Measurements from ENCODE around the gene ASXL1.
"Not testable (repeated sequence)": the region's sequence is repeated elsewhere in the genome, so short reads cannot be mapped to it uniquely, and the experiment has no call there.

Gene ASXL1

DNA sequence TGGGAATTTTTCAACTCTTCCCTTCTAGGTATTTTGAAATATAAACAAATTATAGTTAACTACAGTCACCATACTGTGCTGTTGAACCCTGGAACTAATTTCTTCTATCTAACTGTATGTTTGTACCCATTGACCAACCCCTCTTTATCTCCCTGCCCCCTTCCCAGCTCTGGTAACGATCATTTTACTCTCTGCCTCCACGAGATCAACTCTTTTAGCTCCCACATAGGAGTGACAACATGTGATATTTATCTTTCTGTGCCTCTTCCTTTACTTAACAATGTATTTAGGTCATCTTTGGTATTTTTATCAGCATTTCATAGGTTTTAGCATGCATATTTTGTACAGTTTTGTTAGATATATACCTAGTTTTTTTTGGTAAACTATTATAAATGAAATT, 45.9 kb downstream of the ASXL1 start:
- no peak for DNase-seq (ENCODE audit: low read depth)
- no peak overlapping the region for H3K4me3 ChIP-seq (ENCODE audit: low read depth, low read length)
- TF ChIP-seq, protein P1, sequence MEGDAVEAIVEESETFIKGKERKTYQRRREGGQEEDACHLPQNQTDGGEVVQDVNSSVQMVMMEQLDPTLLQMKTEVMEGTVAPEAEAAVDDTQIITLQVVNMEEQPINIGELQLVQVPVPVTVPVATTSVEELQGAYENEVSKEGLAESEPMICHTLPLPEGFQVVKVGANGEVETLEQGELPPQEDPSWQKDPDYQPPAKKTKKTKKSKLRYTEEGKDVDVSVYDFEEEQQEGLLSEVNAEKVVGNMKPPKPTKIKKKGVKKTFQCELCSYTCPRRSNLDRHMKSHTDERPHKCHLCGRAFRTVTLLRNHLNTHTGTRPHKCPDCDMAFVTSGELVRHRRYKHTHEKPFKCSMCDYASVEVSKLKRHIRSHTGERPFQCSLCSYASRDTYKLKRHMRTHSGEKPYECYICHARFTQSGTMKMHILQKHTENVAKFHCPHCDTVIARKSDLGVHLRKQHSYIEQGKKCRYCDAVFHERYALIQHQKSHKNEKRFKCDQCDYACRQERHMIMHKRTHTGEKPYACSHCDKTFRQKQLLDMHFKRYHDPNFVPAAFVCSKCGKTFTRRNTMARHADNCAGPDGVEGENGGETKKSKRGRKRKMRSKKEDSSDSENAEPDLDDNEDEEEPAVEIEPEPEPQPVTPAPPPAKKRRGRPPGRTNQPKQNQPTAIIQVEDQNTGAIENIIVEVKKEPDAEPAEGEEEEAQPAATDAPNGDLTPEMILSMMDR (IDR thresholded peaks at IDR 0.05; ENCODE audit: insufficient read depth, low read depth, low read length, missing control alignments): no peak

DNA sequence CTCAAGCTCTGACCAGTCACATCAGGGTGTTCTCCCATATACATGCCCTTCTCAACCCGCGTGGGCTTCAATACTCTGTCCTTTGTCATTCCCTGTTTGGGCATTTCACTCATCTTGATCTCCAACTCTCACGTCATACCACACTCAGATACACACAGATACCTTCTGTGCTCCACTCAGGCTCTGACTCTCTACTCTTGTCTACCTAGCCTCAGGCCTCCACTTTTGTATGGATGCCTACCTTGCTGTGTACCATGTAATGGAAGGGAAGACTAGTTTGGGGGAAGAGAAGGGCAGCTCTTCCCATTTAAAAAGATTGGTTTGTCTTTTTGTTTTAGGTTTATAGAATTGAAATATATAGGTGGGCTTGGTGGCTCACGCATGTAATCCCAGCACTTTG, 48.6 kb downstream of the ASXL1 start:
- TF ChIP-seq, protein P1 (IDR thresholded peaks at IDR 0.05; ENCODE audit: insufficient read depth, low read depth, low read length, missing control alignments): no peak
- DNase-seq (ENCODE audit: low read depth): no peak
- H3K4me3 ChIP-seq (ENCODE audit: low read depth, low read length): no peak overlapping the region

DNA sequence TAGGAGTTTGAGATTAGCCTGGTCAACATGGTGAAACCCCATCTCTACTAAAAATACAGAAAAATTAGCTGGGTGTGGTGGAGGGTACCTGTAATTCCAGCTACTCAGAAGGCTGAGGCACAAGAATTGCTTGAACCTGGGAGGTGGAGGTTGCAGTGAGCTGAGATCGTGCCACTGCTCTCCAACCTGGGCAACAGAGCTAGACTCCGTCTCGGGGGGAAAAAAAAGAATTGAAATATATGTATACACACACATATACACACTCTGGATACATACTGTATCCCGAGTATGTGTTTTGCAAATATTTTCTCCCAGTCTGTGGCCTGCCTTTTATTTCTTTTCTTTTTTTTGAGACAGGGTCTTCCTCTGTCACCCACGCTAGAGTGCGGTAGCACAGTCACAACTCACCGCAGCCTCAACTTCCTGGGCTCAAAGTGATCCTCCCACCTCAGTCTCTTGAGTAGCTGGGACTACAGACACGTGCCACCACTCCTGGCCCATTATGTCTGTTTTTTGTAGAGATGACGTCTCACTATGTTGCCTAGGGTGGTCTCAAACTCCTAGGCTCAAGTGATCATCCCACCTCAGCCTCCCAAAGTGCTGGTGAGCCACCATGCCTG, 49.1 kb downstream of the ASXL1 start:
- DNase-seq (ENCODE audit: low read depth); H3K4me3 ChIP-seq (ENCODE audit: low read depth, low read length): not testable (repeated sequence)

DNA sequence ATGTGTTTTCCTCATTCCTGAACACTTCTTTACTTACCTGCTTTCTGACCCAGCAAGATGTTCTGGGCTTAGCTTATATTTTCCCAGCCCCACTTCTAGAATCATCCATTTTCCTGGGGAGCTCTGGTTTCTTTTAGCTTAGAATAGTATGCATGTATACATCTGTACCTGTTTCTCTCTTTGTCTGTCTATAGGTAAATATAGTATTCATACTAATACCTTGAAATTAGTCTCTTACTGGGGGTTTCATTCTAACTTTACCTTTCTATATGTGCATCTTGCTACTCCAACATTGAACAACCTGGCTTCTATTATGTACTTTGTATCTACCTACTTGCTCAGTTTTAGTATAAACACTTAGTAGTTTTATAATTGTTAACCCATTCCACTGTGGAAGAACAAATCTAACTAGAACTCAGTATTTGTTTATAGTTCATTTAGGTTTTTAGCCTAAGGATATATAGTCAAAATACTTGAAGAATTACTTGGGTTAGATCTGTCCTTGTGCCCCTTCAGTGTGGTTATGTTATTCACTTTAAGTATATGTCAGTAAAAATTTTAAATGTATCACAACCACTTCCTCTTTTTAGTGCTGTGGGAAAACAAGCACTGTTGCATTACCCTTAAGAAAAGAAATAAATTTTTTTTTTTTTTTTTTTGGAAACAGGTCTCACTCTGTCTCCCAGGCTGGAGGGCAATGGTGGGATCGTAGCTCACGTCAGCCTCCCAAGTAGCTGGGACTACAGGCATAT, 54.0 kb downstream of the ASXL1 start:
- H3K4me3 ChIP-seq (ENCODE audit: low read depth, low read length): no peak overlapping the region
- peak; percentile 24 for DNase-seq (ENCODE audit: low read depth)
- TF ChIP-seq, protein P1 (IDR thresholded peaks at IDR 0.05; ENCODE audit: insufficient read depth, low read depth, low read length, missing control alignments): no peak

DNA sequence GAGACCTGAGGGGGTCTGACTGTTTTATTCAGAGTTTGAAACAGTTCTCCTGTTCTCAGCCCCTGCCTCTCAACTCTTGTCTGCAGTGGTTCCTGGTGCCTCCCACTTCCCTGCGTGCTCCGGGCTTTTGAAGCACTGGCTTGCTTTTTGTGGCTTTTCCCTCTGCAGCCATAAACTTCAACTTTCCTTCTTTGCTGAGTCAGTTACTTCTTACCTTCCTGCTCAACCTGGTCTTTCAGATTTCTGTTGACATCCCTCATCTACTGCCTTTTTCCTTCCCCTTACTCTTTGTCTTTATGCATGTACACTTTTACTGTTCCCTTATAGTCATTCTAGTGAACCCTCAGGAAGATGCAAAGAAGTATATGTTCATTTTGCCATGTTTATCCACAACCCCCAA, 57.4 kb downstream of the ASXL1 start:
- TF ChIP-seq, protein P1 (IDR thresholded peaks at IDR 0.05; ENCODE audit: insufficient read depth, low read depth, low read length, missing control alignments): no peak
- H3K4me3 ChIP-seq (ENCODE audit: low read depth, low read length): no peak overlapping the region
- DNase-seq (ENCODE audit: low read depth): no peak

DNA sequence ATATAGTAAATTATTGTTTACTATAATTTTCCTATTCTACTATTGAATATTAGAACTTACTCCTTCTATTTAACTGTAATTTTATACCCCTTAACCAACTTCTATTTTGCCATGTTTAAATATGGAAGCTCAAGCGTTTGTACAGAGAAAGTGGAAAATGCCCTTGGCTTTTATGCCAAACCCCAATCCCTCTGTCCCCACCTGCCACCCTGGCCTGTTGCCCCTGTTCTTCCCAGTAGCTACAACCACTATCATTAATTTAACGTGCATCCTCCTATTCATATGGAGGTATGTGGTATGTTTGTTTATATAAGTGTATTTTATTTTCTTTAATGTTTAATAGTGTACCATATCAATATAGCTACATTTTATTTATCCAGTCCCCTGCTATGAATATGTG, 58.1 kb downstream of the ASXL1 start:
- no peak overlapping the region for H3K4me3 ChIP-seq (ENCODE audit: low read depth, low read length)
- TF ChIP-seq, protein P1 (IDR thresholded peaks at IDR 0.05; ENCODE audit: insufficient read depth, low read depth, low read length, missing control alignments): no peak
- no peak for DNase-seq (ENCODE audit: low read depth)

DNA sequence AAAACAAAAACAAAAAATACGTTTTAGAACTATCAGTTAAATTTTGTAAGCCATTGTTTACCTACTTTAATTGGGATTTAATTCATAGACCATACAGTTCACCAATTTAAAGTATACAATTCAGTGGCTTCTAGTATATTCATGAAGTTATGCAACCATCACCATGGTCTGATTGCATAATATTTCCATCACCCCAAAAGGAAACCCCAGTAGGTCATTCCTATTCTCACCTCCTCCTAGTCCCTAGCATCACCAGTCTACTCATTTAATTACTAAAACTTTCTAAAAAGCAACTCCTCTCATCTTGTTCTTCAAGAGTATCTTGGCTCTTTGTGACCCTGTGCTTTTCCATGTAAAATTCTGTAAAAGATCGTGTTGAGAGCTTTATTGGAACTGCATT, 60.2 kb downstream of the ASXL1 start:
- DNase-seq (ENCODE audit: low read depth): no peak
- TF ChIP-seq, protein P1 (IDR thresholded peaks at IDR 0.05; ENCODE audit: insufficient read depth, low read depth, low read length, missing control alignments): no peak
- H3K4me3 ChIP-seq (ENCODE audit: low read depth, low read length): no peak overlapping the region
